Measurements from ENCODE around the gene TSGA10IP. TPM values are rescaled to one million over a fixed set of nuclear protein-coding genes. Genes with fewer than 3 reads are reported as not detected.

TSGA10IP gene
- total RNA-seq, 3 donors from 2014 or later, result 0.19 TPM; not detected in 2

DNA sequence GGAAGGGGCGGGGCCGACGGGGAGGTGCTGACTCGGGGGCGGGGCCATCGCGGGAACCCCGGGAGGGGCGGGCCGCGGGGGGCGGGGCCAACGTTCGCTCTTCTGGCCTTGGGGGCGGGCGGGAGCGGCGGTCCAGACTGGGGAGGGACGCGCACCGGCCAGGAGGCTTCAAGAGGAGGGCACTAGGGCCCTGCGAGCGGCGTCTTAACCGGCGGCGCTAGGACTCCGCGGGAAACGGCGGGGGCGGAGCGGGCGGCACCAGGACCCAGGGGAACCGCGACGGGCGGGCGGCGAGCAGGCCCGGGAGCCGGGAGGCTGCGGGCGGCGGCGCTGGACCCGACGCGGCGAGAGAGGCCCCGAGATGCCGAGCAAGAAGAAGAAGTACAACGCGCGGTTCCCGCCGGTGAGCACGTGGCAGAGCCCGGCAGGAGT lies 26.1 kb upstream of the TSGA10IP start, which contains the start of gene DRAP1:
Gene DRAP1, plus strand, starts transcription at position 286 of the 432 bp plus-strand sequence. Its CDS starts 76 bp downstream, at position 362.
- Histone ChIP-seq H3K4me1 (ENCODE audit: low read depth) (peaks cover 36% of the 10 kb centered on the region), H3K36me3 (ENCODE audit: low read depth) (no peaks in the 10 kb centered on the region), H3K9me3 (no peaks in the 10 kb centered on the region), H3K4me3 (peak within 1 kb of the TSS; percentile 94)
- peak; percentile 99 to 100 (median 99) for DNase-seq
- TF ChIP-seq CTCF (IDR thresholded peaks at IDR 0.05), result no peak
- intact Hi-C loops (cut with DNase I, micrococcal nuclease), result no loop called here
- ATAC-seq, result peak; percentile 91

DNA sequence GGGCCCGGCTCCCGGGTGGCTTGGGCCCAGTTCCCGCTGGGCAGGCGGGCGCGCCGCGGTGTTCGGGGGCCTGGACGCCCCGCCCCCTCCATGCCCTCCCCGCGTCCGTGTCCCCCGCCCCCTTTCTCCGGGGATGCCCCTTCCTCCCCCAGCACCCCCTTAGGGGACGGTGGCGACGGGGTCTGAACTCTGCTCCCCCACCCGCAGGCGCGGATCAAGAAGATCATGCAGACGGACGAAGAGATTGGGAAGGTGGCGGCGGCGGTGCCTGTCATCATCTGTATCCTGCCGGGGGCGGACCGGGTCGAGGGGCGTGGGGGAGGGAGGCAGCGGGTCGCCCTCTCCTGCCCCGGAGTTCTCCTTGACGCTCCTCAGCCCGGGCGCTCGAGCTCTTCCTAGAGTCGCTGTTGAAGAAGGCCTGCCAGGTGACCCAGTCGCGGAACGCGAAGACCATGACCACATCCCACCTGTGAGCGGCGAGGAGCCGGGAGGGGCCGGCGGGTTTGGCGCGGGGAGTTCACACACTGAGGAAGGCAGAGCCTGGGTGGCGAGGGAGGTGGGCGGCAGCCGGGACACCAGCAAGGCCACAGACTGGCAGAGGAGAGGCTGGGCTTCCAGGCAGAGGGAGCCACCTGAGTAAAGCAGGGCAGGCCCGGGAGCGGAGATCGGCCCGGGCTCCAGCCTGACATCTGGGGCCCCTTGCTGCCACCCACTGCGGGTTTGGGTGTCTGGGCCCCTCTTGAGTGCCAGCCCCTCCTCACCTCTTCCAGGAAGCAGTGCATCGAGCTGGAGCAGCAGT lies 25.5 kb upstream of the TSGA10IP start:
- intact Hi-C loops (cut with DNase I, micrococcal nuclease), result no loop called here
- ATAC-seq (peak; percentile 35), DNase-seq (peak in 2 of 3 donors; percentile 76 to 85)
- H3K4me3 ChIP-seq, result peak overlapping the region; percentile 94
- TF ChIP-seq CTCF (IDR thresholded peaks at IDR 0.05), result no peak
- no peaks in the 10 kb centered on the region for H3K9me3 ChIP-seq
- peaks cover 36% of the 10 kb centered on the region for H3K4me1 ChIP-seq (ENCODE audit: low read depth)
- no peaks in the 10 kb centered on the region for H3K36me3 ChIP-seq (ENCODE audit: low read depth)

DNA sequence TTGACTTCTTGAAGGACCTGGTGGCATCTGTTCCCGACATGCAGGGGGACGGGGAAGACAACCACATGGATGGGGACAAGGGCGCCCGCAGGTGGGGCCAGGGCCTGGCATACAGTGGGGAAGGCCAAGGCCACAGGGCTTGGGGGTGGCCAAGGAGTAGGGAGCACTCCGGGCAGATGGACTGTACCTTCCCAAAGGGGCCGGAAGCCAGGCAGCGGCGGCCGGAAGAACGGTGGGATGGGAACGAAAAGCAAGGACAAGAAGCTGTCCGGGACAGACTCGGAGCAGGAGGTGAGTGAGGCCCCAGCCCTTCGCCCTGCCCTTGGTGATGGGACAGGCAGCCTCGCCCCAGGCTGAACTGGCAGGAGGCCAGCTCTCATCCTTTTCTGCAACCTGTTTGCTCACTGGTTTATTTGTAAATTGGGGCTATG lies 24.9 kb upstream of the TSGA10IP start:
- peak overlapping the region; percentile 94 for H3K4me3 ChIP-seq
- DNase-seq (peak; percentile 42 to 76 (median 48)), ATAC-seq (no peak)
- intact Hi-C loops (cut with DNase I, micrococcal nuclease), result no loop called here
- H3K36me3 ChIP-seq (ENCODE audit: low read depth), result no peaks in the 10 kb centered on the region
- TF ChIP-seq CTCF (IDR thresholded peaks at IDR 0.05), result no peak
- H3K9me3 ChIP-seq, result no peaks in the 10 kb centered on the region
- peaks cover 33% of the 10 kb centered on the region for H3K4me1 ChIP-seq (ENCODE audit: low read depth)

DNA sequence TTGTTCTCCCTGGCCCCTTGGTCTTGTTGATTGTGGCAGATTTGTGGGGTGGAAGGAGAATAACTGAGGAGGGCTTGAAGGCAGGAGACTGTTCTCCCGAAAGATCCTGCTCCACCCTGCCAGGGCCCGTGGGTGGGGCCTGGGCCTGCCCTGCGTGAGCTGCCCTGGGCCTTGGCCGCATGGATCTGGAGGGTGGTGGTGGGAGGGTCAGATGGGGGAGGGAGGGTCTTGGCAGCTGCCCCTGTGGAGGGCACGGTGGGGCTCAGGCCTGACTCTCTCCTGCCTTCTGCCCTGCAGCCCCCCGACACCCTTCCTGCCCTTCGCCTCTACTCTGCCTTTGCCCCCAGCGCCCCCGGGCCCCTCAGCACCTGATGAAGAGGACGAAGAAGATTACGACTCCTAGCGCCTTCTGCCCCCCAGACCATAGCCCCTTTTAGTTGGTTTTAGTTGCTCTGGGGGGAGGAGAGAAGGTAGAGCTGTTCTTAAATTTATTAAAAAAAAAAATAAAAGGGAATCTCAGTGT lies 24.2 kb upstream of the TSGA10IP start:
- intact Hi-C loops (cut with DNase I, micrococcal nuclease), result no loop called here
- no peak for ATAC-seq
- no peak overlapping the region for H3K4me3 ChIP-seq

DNA sequence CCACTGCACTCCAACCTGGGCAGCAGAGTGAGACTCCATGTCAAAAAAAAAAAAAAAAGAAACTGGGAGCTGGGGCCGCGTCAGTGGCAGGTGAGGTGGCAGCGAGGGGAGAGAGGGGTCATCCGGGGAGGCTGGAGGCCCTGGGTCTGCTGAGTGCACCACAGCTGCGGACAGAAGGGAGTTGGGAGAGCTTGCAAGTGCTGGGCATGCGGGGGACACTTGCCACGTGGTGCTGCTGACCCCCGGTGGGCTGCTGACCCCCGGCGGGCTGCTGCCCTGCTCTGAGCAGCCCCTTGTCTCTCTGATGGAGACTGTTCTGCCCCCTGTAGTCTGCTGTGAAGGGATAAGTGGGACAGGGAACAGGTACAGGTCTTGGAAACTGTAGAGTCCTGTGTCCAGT lies 23.4 kb upstream of the TSGA10IP start:
- ATAC-seq (no peak), DNase-seq (no peak)
- H3K9me3 ChIP-seq, result no peaks in the 10 kb centered on the region
- no peak overlapping the region for H3K4me3 ChIP-seq
- peaks cover 26% of the 10 kb centered on the region for H3K4me1 ChIP-seq (ENCODE audit: low read depth)
- H3K36me3 ChIP-seq (ENCODE audit: low read depth), result no peaks in the 10 kb centered on the region
- TF ChIP-seq CTCF (IDR thresholded peaks at IDR 0.05), result no peak
- intact Hi-C loops (cut with DNase I, micrococcal nuclease), result no loop called here

More for the DNA sequence above, 24.2 kb upstream of the TSGA10IP start:
- H3K36me3 ChIP-seq (ENCODE audit: low read depth), result no peaks in the 10 kb centered on the region
- no peak for TF ChIP-seq CTCF (IDR thresholded peaks at IDR 0.05)
- H3K4me1 ChIP-seq (ENCODE audit: low read depth), result peaks cover 31% of the 10 kb centered on the region
- H3K9me3 ChIP-seq, result no peaks in the 10 kb centered on the region
- no peak for DNase-seq

All from mucosa of descending colon (tissue), 3 donors.